SK-N-SH (cell line): Measurements from ENCODE around the gene ACTN4. TPM values are rescaled to one million over a fixed set of nuclear protein-coding genes. Genes with fewer than 3 reads are reported as not detected.

Experiments used
- CTCF ChIA-PET: fragments of 300-600, 350-600 bp; formaldehyde crosslinking; extraction: SDS; loops from one replicate; lab custom pipeline; 2021; lab: Yijun Ruan, JAX
- POLR2A ChIA-PET: fragments of 350-600 bp; sonication (Branson Sonifier 250); formaldehyde crosslinking; extraction: SDS; loops from one replicate; lab custom pipeline; 2020; ENCODE audit warnings: antibody characterized with exemption, inconsistent platforms; lab: Yijun Ruan, JAX
- DNase-seq: peaks from one replicate; pipeline ENCODE4 v3.0.0; 2012
- H2AFZ ChIP-seq: fragments of 200-600 bp; sonication (generic); 2 replicates; pipeline ENCODE4 v1.8.1; 2016; ENCODE audit warnings: antibody characterized with exemption, mild to moderate bottlenecking, low read depth
- H3F3A ChIP-seq: fragments of 200-600 bp; sonication (generic); replicated peaks from 2 replicates; pipeline ENCODE3; 2016; ENCODE audit warnings: antibody characterized with exemption, mild to moderate bottlenecking; ENCODE audit not compliant: insufficient read depth
- H3K27ac ChIP-seq, 2 experiments: fragments of 200-500 bp in 1 of 2; fragments of 200-600 bp in 1 of 2; sonication (Bioruptor generic) in 1 of 2; sonication (generic), shearing (Covaris generic) in 1 of 2; 2 replicates each; pipeline versions ENCODE4 v1.5.1 to v1.6.1; 2014 to 2016; ENCODE audit warnings: low read depth in 2 of 2, inconsistent platforms in 1 of 2, low read length in 1 of 2, mild to moderate bottlenecking in 1 of 2, mixed read lengths in 1 of 2
- H3K27me3 ChIP-seq: fragments of 200-600 bp; sonication (generic), shearing (Covaris generic); 2 replicates; pipeline ENCODE4 v1.6.1; 2016; ENCODE audit warnings: mixed run types; ENCODE audit not compliant: insufficient read depth
- H3K36me3 ChIP-seq, 2 experiments: fragments of 200-500 bp in 1 of 2; fragments of 200-600 bp in 1 of 2; sonication (Bioruptor generic) in 1 of 2; sonication (generic) in 1 of 2; replicated peaks in 1 of 2; 2 replicates each; pipeline versions ENCODE3 to v1.5.1; 2014 to 2016; ENCODE audit warnings: low read length in 1 of 2, mild to moderate bottlenecking in 1 of 2; ENCODE audit not compliant: insufficient read depth in 2 of 2, control insufficient read depth in 1 of 2
- H3K4me1 ChIP-seq, 2 experiments: fragments of 200-500 bp in 1 of 2; fragments of 200-600 bp in 1 of 2; sonication (Bioruptor generic) in 1 of 2; sonication (generic), shearing (Covaris generic) in 1 of 2; 2 replicates each; pipeline versions ENCODE4 v1.5.1 to v1.6.1; 2014 to 2016; ENCODE audit warnings: low read depth in 1 of 2, low read length in 1 of 2, mixed run types in 1 of 2; ENCODE audit not compliant: insufficient read depth in 2 of 2, control insufficient read depth in 1 of 2
- H3K4me2 ChIP-seq: fragments of 200-600 bp; sonication (generic), shearing (Covaris generic); 2 replicates; pipeline ENCODE4 v1.6.1; 2017; ENCODE audit warnings: mixed run types
- H3K4me3 ChIP-seq, 2 experiments: fragments of 200-500 bp in 1 of 2; fragments of 200-600 bp in 1 of 2; sonication (Bioruptor generic) in 1 of 2; sonication (generic), shearing (Covaris generic) in 1 of 2; 2 replicates each; pipeline versions ENCODE4 v1.5.1 to v1.8.1; 2014 to 2016; ENCODE audit warnings: low read depth in 2 of 2, inconsistent platforms in 1 of 2, low read length in 1 of 2, mild to moderate bottlenecking in 1 of 2, mixed read lengths in 1 of 2, moderate library complexity in 1 of 2
- H3K79me2 ChIP-seq: fragments of 200-600 bp; sonication (generic); 2 replicates; pipeline ENCODE4 v1.8.1; 2017; ENCODE audit warnings: mild to moderate bottlenecking; ENCODE audit not compliant: insufficient read depth
- H3K9ac ChIP-seq: fragments of 200-600 bp; sonication (generic); 2 replicates; pipeline ENCODE4 v1.6.1; 2017; ENCODE audit warnings: mixed run types
- H3K9me2 ChIP-seq: fragments of 200-600 bp; sonication (generic); 2 replicates; pipeline ENCODE4 v1.6.1; 2017; ENCODE audit warnings: mixed run types
- H3K9me3 ChIP-seq: fragments of 200-600 bp; sonication (generic); 2 replicates; pipeline ENCODE4 v1.6.1; 2017; ENCODE audit warnings: mixed run types, mild to moderate bottlenecking, moderate library complexity
- H4K20me1 ChIP-seq: fragments of 200-600 bp; sonication (generic); 2 replicates; pipeline ENCODE4 v1.6.1; 2017; ENCODE audit warnings: mild to moderate bottlenecking, mixed run types; ENCODE audit not compliant: insufficient read depth
- ELF1 ChIP-seq: IDR thresholded peaks from 2 replicates; pipeline ENCODE4 v1.4.0; 2012
- EP300 ChIP-seq, 2 experiments: IDR thresholded peaks; 2 replicates each; pipeline versions ENCODE4 v1.4.0 to v1.6.1; 2012; ENCODE audit warnings: borderline replicate concordance in 1 of 2, low read depth in 1 of 2, low read length in 1 of 2
- EZH2phosphoT487 ChIP-seq: fragments of 200-600 bp; sonication (generic); IDR thresholded peaks from 2 replicates; pipeline ENCODE4 v1.6.1; 2017; ENCODE audit warnings: low read depth, mixed run types, mild to moderate bottlenecking, antibody characterized with exemption, moderate library complexity, borderline replicate concordance
- FOSL2 ChIP-seq: IDR thresholded peaks from 2 replicates; pipeline ENCODE4 v1.4.0; 2012; ENCODE audit warnings: low read depth, mild to moderate bottlenecking, moderate library complexity, borderline replicate concordance
- FOXM1 ChIP-seq: IDR thresholded peaks from 2 replicates; pipeline ENCODE4 v1.4.0; 2012; ENCODE audit warnings: low read depth, mild to moderate bottlenecking
- GABPA ChIP-seq: IDR thresholded peaks from 2 replicates; pipeline ENCODE4 v1.4.0; 2012; ENCODE audit warnings: low read depth, mild to moderate bottlenecking
- GATA2 ChIP-seq: sonication (generic); formaldehyde crosslinking; IDR thresholded peaks from 2 replicates; pipeline ENCODE4 v1.5.0; 2020; ENCODE audit warnings: mild to moderate bottlenecking, missing genetic modification reagents
- JUND ChIP-seq: IDR thresholded peaks from 2 replicates; pipeline ENCODE4 v1.4.0; 2012
- NFIC ChIP-seq: IDR thresholded peaks from 2 replicates; pipeline ENCODE4 v1.4.0; 2012; ENCODE audit warnings: borderline replicate concordance
- NRF1 ChIP-seq: IDR thresholded peaks from 2 replicates; pipeline ENCODE4 v1.6.1; 2012; ENCODE audit warnings: low read depth, mild to moderate bottlenecking, low read length
- POLR2AphosphoS5 ChIP-seq: IDR thresholded peaks from 2 replicates; pipeline ENCODE4 v1.6.1; 2012; ENCODE audit warnings: low read depth, low read length
- RAD21 ChIP-seq: IDR thresholded peaks from 2 replicates; pipeline ENCODE4 v1.6.1; 2012; ENCODE audit warnings: mild to moderate bottlenecking, low read length
- RXRA ChIP-seq: IDR thresholded peaks from 2 replicates; pipeline ENCODE4 v1.4.0; 2012; ENCODE audit warnings: low read depth, mild to moderate bottlenecking, borderline replicate concordance
- SMC3 ChIP-seq: IDR thresholded peaks from 2 replicates; pipeline ENCODE4 v1.6.1; 2012; ENCODE audit warnings: low read depth, low read length, improper control_type of control experiment
- TCF12 ChIP-seq: IDR thresholded peaks from 2 replicates; pipeline ENCODE4 v1.4.0; 2012
- TEAD4 ChIP-seq: IDR thresholded peaks from 2 replicates; pipeline ENCODE4 v1.4.0; 2012; ENCODE audit warnings: mild to moderate bottlenecking, borderline replicate concordance; ENCODE audit not compliant: insufficient read depth
- YY1 ChIP-seq: IDR thresholded peaks from 2 replicates; pipeline ENCODE4 v1.4.0; 2012; ENCODE audit warnings: low read depth, mild to moderate bottlenecking
- WGBS: methylation state at CpG from one replicate; pipeline ENCODE4 v1.1.6; 2017; ENCODE audit warnings: low lambda C conversion rate; 5-methylcytosine and 5-hydroxymethylcytosine counted together
- polyA plus RNA-seq, 3 experiments: library from polyadenylated mRNA; depleted of rRNA; stranded (reverse); fragments of >200 nt; gene quantifications; 2 replicates each; pipeline ENCODE4 v1.2.3, GENCODE V29; 2012
- TF ChIP-seq, protein P1 (sequence below): fragments of 150-350 bp; IDR thresholded peaks from 2 replicates; pipeline ENCODE4 v1.6.1; 2017; ENCODE audit warnings: antibody characterized with exemption, low read length, low read depth, borderline replicate concordance
- TF ChIP-seq, protein P2 (sequence below): fragments of 200-600 bp; sonication (generic); IDR thresholded peaks from 2 replicates; pipeline ENCODE4 v1.6.1; 2017; ENCODE audit warnings: antibody characterized with exemption, mild to moderate bottlenecking, moderate library complexity
- TF ChIP-seq, protein P3 (sequence below): IDR thresholded peaks from 2 replicates; pipeline ENCODE4 v1.4.0; 2012; ENCODE audit warnings: low read depth, borderline replicate concordance
- TF ChIP-seq, protein P4 (sequence below): IDR thresholded peaks from 2 replicates; pipeline ENCODE4 v1.4.0; 2012; ENCODE audit warnings: low read depth, borderline replicate concordance

The ACTN4 gene
- polyA plus RNA-seq, 1 of the 3 experiments (the other 2 are of a cell fraction), result 598 TPM

DNA sequence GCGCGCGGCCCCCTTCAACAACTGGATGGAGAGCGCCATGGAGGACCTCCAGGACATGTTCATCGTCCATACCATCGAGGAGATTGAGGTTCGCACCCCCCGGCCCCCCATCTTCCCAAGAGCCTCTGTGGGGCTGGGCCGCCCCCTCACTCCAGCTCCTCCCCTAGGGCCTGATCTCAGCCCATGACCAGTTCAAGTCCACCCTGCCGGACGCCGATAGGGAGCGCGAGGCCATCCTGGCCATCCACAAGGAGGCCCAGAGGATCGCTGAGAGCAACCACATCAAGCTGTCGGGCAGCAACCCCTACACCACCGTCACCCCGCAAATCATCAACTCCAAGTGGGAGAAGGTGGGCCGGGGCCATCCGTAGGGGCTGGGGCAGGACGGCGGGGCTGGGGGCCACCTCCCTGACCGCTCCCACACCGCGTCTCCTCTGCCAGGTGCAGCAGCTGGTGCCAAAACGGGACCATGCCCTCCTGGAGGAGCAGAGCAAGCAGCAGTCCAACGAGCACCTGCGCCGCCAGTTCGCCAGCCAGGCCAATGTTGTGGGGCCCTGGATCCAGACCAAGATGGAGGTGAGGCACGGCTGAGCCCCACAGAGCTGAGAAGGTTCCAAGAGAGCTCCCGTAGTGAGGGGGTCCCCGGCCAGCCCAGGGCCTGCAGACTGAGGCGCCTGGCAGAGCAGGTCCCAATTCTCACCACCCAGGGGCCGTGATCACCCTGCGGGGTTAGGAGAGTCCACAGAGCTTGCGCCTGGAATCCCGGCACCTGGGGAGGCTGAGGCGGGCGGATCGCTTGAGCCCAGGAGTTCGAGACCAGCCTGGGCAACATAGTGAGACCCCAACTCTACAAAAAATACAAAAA is 76.8 kb downstream of the ACTN4 start:
- no peak overlapping the region for H2AFZ ChIP-seq
- H4K20me1 ChIP-seq, result no peaks in the 10 kb centered on the region
- H3K4me1 ChIP-seq, result peaks cover 0 to 8% of the 10 kb centered on the region in 2 experiments; a peak in 1 of 4 replicates
- no peak overlapping the region for H3K9ac ChIP-seq
- TF ChIP-seq, protein P1, sequence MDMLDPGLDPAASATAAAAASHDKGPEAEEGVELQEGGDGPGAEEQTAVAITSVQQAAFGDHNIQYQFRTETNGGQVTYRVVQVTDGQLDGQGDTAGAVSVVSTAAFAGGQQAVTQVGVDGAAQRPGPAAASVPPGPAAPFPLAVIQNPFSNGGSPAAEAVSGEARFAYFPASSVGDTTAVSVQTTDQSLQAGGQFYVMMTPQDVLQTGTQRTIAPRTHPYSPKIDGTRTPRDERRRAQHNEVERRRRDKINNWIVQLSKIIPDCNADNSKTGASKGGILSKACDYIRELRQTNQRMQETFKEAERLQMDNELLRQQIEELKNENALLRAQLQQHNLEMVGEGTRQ, result no peak
- TF ChIP-seq ELF1 (no peak), RAD21 (no peak), TCF12 (no peak), FOXM1 (no peak), NFIC (no peak), YY1 (no peak), SMC3 (no peak), JUND (no peak), NRF1 (no peak), POLR2AphosphoS5 (no peak)
- TF ChIP-seq, all 33 proteins: peak for 0
- Histone ChIP-seq H3F3A (peaks cover 17% of the 10 kb centered on the region), H3K27me3 (no peaks in the 10 kb centered on the region), H3K79me2 (peaks cover 21% of the 10 kb centered on the region), H3K27ac (no peak overlapping the region), H3K9me2 (no peaks in the 10 kb centered on the region), H3K4me2 (no peak overlapping the region), H3K9me3 (no peaks in the 10 kb centered on the region), H3K4me3 (no peak overlapping the region), H3K36me3 (peaks cover 49 to 91% of the 10 kb centered on the region in 2 experiments)
- 96% methylated on average over 27 of the region's 42 CpGs for WGBS
- ChIA-PET CTCF (interaction anchor here (1.0 to 1.8 kb wide), 3 partner anchors 77 to 206 kb away, joined by 3 to 6 read pairs (median 5); partner anchors contain the start of genes ACTN4, MRPS12 and SARS2), POLR2A (interaction anchor here (1.1 kb wide), 1 partner anchor 13 kb away, joined by 3 read pairs; no protein-coding TSS in a partner anchor)
- no peak for DNase-seq

DNA sequence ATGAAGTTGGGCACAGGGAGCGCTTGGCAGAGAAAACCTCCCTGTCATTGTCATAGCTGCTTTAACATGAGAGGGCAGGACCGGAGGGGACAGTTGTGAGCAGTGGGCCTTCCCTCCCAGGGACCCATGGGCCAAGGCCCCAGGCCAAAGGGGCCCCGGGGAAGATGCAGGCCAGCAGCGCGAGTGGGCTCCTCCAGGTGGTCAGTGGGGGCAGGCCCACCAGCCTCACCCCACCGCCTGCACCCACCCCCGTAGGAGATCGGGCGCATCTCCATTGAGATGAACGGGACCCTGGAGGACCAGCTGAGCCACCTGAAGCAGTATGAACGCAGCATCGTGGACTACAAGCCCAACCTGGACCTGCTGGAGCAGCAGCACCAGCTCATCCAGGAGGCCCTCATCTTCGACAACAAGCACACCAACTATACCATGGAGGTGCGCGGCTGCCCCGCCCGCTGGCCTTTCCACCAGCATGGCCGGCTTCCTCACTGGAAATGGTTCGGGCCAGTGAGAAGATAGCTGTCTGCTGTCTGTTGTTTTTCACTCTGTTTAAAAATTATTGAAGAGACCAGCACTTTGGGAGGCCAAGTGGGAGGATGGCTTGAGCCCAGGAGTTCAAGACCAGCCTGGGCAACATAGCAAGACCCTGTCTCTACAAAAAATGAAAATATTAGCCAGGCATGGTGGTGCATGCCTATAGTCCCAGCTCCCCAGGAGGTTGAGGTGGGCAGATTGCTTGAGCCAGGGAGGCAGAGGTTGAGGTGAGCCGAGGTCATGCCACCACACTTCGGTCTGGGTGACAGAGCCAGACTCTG is 78.2 kb downstream of the ACTN4 start:
- Histone ChIP-seq H3K4me3 (no peak overlapping the region), H3K4me1 (no peaks in the 10 kb centered on the region; a peak in 1 of 4 replicates), H3F3A (peaks cover 24% of the 10 kb centered on the region), H4K20me1 (0 out of 2 replicates have a peak, but pooled peaks cover 6% of the 10 kb centered on the region), H3K9ac (no peak overlapping the region), H3K79me2 (peaks cover 12% of the 10 kb centered on the region), H2AFZ (no peak overlapping the region), H3K9me2 (no peaks in the 10 kb centered on the region), H3K9me3 (no peaks in the 10 kb centered on the region), H3K4me2 (no peak overlapping the region), H3K36me3 (peaks cover 50 to 89% of the 10 kb centered on the region in 2 experiments), H3K27me3 (no peaks in the 10 kb centered on the region), H3K27ac (no peak overlapping the region)
- WGBS, result 94% methylated on average over 16 of the region's 21 CpGs
- CTCF ChIA-PET, result interaction anchor here (0.8 to 1.6 kb wide), 3 partner anchors 9 to 205 kb away, joined by 3 to 5 read pairs (median 3); partner anchors contain the start of genes MRPS12 and SARS2
- POLR2A ChIA-PET, result interaction anchor here (0.9 kb wide), 1 partner anchor 11 kb away, joined by 3 read pairs; no protein-coding TSS in a partner anchor
- TF ChIP-seq RXRA (no peak), EZH2phosphoT487 (no peak), FOXM1 (no peak), EP300 (IDR thresholded peaks at IDR 0.05; ENCODE audit: borderline replicate concordance in 1 of 2, low read depth in 1 of 2, low read length in 1 of 2) (no peak), FOSL2 (no peak), GATA2 (CRISPR knock-in tag) (no peak), TEAD4 (no peak), GABPA (no peak), JUND (no peak)
- TF ChIP-seq, protein P2, sequence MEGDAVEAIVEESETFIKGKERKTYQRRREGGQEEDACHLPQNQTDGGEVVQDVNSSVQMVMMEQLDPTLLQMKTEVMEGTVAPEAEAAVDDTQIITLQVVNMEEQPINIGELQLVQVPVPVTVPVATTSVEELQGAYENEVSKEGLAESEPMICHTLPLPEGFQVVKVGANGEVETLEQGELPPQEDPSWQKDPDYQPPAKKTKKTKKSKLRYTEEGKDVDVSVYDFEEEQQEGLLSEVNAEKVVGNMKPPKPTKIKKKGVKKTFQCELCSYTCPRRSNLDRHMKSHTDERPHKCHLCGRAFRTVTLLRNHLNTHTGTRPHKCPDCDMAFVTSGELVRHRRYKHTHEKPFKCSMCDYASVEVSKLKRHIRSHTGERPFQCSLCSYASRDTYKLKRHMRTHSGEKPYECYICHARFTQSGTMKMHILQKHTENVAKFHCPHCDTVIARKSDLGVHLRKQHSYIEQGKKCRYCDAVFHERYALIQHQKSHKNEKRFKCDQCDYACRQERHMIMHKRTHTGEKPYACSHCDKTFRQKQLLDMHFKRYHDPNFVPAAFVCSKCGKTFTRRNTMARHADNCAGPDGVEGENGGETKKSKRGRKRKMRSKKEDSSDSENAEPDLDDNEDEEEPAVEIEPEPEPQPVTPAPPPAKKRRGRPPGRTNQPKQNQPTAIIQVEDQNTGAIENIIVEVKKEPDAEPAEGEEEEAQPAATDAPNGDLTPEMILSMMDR, result no peak
- TF ChIP-seq, protein P3, sequence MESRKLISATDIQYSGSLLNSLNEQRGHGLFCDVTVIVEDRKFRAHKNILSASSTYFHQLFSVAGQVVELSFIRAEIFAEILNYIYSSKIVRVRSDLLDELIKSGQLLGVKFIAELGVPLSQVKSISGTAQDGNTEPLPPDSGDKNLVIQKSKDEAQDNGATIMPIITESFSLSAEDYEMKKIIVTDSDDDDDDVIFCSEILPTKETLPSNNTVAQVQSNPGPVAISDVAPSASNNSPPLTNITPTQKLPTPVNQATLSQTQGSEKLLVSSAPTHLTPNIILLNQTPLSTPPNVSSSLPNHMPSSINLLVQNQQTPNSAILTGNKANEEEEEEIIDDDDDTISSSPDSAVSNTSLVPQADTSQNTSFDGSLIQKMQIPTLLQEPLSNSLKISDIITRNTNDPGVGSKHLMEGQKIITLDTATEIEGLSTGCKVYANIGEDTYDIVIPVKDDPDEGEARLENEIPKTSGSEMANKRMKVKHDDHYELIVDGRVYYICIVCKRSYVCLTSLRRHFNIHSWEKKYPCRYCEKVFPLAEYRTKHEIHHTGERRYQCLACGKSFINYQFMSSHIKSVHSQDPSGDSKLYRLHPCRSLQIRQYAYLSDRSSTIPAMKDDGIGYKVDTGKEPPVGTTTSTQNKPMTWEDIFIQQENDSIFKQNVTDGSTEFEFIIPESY, result no peak
- TF ChIP-seq, protein P4, sequence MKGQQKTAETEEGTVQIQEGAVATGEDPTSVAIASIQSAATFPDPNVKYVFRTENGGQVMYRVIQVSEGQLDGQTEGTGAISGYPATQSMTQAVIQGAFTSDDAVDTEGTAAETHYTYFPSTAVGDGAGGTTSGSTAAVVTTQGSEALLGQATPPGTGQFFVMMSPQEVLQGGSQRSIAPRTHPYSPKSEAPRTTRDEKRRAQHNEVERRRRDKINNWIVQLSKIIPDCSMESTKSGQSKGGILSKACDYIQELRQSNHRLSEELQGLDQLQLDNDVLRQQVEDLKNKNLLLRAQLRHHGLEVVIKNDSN, result no peak
- no peak for DNase-seq
